Cerebellar nuclear complex (tissue), 1 donor: Measurements from ENCODE around the gene GABRG3.

ENCODE experiments used
- DNase-seq, 2 experiments: peaks; one replicate each; lab custom pipeline; 2025; lab: John Stamatoyannopoulos, UW

GABRG3 gene

GRCh38 chr15:27064080-27064479 is 93.1 kb downstream of the GABRG3 start:
- no peak for DNase-seq

- no peak for DNase-seq
Observed at GRCh38 chr15:27065151-27065550, 94.2 kb downstream of the GABRG3 start.

GRCh38 chr15:27065785-27066184 is 94.8 kb downstream of the GABRG3 start:
- DNase-seq = no peak

- DNase-seq = no peak
Observed at GRCh38 chr15:27066446-27066845, 95.5 kb downstream of the GABRG3 start.

GRCh38 chr15:27067175-27067574 is 96.2 kb downstream of the GABRG3 start:
- DNase-seq = no peak

- no peak for DNase-seq
Observed at GRCh38 chr15:27070841-27071240, 99.9 kb downstream of the GABRG3 start.

GRCh38 chr15:27074179-27074578 is 103.2 kb downstream of the GABRG3 start:
- DNase-seq = no peak

- DNase-seq = no peak
Observed at GRCh38 chr15:27077790-27078189, 106.8 kb downstream of the GABRG3 start.

GRCh38 chr15:27081676-27082418 is 110.9 kb downstream of the GABRG3 start:
- no peak for DNase-seq

- no peak for DNase-seq
Observed at GRCh38 chr15:27082526-27082925, 111.5 kb downstream of the GABRG3 start.

- DNase-seq = no peak
Observed at GRCh38 chr15:27084844-27085243, 113.9 kb downstream of the GABRG3 start.

- no peak for DNase-seq
Observed at GRCh38 chr15:27086149-27086548, 115.2 kb downstream of the GABRG3 start.

GRCh38 chr15:27086805-27087204 is 115.8 kb downstream of the GABRG3 start:
- DNase-seq = no peak

GRCh38 chr15:27087651-27088583 is 116.9 kb downstream of the GABRG3 start:
- DNase-seq = no peak

- no peak for DNase-seq
Observed at GRCh38 chr15:27088584-27089232, 117.7 kb downstream of the GABRG3 start.

GRCh38 chr15:27089233-27089586 is 118.2 kb downstream of the GABRG3 start:
- no peak for DNase-seq

GRCh38 chr15:27089676-27090075 is 118.7 kb downstream of the GABRG3 start:
- no peak for DNase-seq

- no peak for DNase-seq
Observed at GRCh38 chr15:27091270-27091940, 120.4 kb downstream of the GABRG3 start.

GRCh38 chr15:27092390-27092789 is 121.4 kb downstream of the GABRG3 start:
- no peak for DNase-seq

- DNase-seq = no peak
Observed at GRCh38 chr15:27094235-27094634, 123.3 kb downstream of the GABRG3 start.

GRCh38 chr15:27095886-27096624 is 125.1 kb downstream of the GABRG3 start:
- no peak for DNase-seq
